T-helper 2 cell treated with Interferon-gamma antibody and Interleukin-4, amounts not matched to agents 100 ng/mL and 5 ng/mL, for 36 hours (primary cell): Measurements from ENCODE around the gene DEAF1. TPM values are rescaled to one million over a fixed set of nuclear protein-coding genes. Genes with fewer than 3 reads are reported as not detected.

Experiments
- intact Hi-C: fragments of 100-400 bp; cut with micrococcal nuclease; formaldehyde crosslinking; loops from one replicate; pipeline ENCODE4 v1.15.1; 2023
- total RNA-seq: library from RNA; stranded (reverse); gene quantifications from 2 replicates; pipeline ENCODE4 v1.2.3, GENCODE V29; 2022

Gene DEAF1
- total RNA-seq, 1 donor from 2014 or later, result 49.3 TPM

- intact Hi-C loops, result no loop called here
Measured at GRCh38 chr11:626475-627307, 68.3 kb downstream of the DEAF1 start, which contains the start of gene SCT. Gene SCT (minus strand): TSS chr11:627181. CDS start chr11:627143, 38 bp downstream.

- intact Hi-C loops, result no loop called here
Measured at GRCh38 chr11:625636-626268, 69.3 kb downstream of the DEAF1 start.

- intact Hi-C loops, result no loop called here
Measured at GRCh38 chr11:624705-625635, 70.1 kb downstream of the DEAF1 start, which contains the start of gene CDHR5. Gene CDHR5 (minus strand): TSS chr11:624955. CDS start chr11:624902, 53 bp downstream.

- intact Hi-C loops, result no loop called here
Measured at GRCh38 chr11:623999-624704, 70.9 kb downstream of the DEAF1 start.

GRCh38 chr11:623349-623869 is 71.6 kb downstream of the DEAF1 start:
- intact Hi-C loops, result no loop called here

GRCh38 chr11:621838-622237 is 73.2 kb downstream of the DEAF1 start:
- intact Hi-C loops, result no loop called here

GRCh38 chr11:620935-621814 is 73.8 kb downstream of the DEAF1 start:
- intact Hi-C loops, result no loop called here

- intact Hi-C loops, result no loop called here
Measured at GRCh38 chr11:620201-620600, 74.8 kb downstream of the DEAF1 start.

GRCh38 chr11:619628-620050 is 75.4 kb downstream of the DEAF1 start:
- intact Hi-C loops, result loop anchor here (10.0 kb wide), 1 partner anchor 105 kb away; no protein-coding TSS in a partner anchor

- intact Hi-C loops, result loop anchor here (10.0 kb wide), 1 partner anchor 106 kb away; no protein-coding TSS in a partner anchor
Measured at GRCh38 chr11:618856-619627, 76.0 kb downstream of the DEAF1 start.

- intact Hi-C loops, result loop anchor here (10.0 kb wide), 1 partner anchor 107 kb away; no protein-coding TSS in a partner anchor
Measured at GRCh38 chr11:617912-618682, 76.9 kb downstream of the DEAF1 start.

GRCh38 chr11:617199-617911 is 77.7 kb downstream of the DEAF1 start:
- intact Hi-C loops, result loop anchor here (10.0 kb wide), 1 partner anchor 107 kb away; no protein-coding TSS in a partner anchor

GRCh38 chr11:616320-617198 is 78.5 kb downstream of the DEAF1 start:
- intact Hi-C loops, result loop anchor here (10.0 kb wide), 1 partner anchor 108 kb away; no protein-coding TSS in a partner anchor

- intact Hi-C loops, result loop anchor here (10.0 kb wide), 1 partner anchor 109 kb away; no protein-coding TSS in a partner anchor
Measured at GRCh38 chr11:615504-616319, 79.3 kb downstream of the DEAF1 start, which contains the start of gene IRF7. Gene IRF7 (minus strand): TSS chr11:615950. CDS start chr11:615364, 586 bp downstream.
